Measurements from ENCODE around the gene STARD3. TPM values are rescaled to one million over a fixed set of nuclear protein-coding genes. Genes with fewer than 3 reads are reported as not detected.
A peak's percentile ranks its signal among the peaks of the same experiment; 100 is the strongest.

STARD3 gene
- total and polyA plus RNA-seq, 2 of the 13 experiments (the other 11 are each of a cell fraction or from before 2014, with no cell fraction given): 34.6 to 100 TPM

DNA sequence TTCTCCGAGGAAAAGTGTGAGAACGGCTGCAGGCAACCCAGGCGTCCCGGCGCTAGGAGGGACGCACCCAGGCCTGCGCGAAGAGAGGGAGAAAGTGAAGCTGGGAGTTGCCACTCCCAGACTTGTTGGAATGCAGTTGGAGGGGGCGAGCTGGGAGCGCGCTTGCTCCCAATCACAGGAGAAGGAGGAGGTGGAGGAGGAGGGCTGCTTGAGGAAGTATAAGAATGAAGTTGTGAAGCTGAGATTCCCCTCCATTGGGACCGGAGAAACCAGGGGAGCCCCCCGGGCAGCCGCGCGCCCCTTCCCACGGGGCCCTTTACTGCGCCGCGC, 62.8 kb downstream of the STARD3 start, which contains the start of gene ERBB2 (continued):
- TF ChIP-seq, protein P1, sequence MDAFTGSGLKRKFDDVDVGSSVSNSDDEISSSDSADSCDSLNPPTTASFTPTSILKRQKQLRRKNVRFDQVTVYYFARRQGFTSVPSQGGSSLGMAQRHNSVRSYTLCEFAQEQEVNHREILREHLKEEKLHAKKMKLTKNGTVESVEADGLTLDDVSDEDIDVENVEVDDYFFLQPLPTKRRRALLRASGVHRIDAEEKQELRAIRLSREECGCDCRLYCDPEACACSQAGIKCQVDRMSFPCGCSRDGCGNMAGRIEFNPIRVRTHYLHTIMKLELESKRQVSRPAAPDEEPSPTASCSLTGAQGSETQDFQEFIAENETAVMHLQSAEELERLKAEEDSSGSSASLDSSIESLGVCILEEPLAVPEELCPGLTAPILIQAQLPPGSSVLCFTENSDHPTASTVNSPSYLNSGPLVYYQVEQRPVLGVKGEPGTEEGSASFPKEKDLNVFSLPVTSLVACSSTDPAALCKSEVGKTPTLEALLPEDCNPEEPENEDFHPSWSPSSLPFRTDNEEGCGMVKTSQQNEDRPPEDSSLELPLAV (CRISPR knock-in tag; conservative IDR thresholded peaks at IDR 0.05; ENCODE audit: low read depth): no peak
- no peak for TF ChIP-seq ZFAT (CRISPR knock-in tag; conservative IDR thresholded peaks at IDR 0.05)
- TF ChIP-seq ZNF780A (CRISPR knock-in tag; IDR thresholded peaks at IDR 0.05): no peak
- no peak for TF ChIP-seq NONO (IDR thresholded peaks at IDR 0.05)
- TF ChIP-seq NONO (CRISPR knock-in tag; conservative IDR thresholded peaks at IDR 0.05): peak; percentile 22; the same call in 1 of the 2 replicates
- TF ChIP-seq, protein P2, sequence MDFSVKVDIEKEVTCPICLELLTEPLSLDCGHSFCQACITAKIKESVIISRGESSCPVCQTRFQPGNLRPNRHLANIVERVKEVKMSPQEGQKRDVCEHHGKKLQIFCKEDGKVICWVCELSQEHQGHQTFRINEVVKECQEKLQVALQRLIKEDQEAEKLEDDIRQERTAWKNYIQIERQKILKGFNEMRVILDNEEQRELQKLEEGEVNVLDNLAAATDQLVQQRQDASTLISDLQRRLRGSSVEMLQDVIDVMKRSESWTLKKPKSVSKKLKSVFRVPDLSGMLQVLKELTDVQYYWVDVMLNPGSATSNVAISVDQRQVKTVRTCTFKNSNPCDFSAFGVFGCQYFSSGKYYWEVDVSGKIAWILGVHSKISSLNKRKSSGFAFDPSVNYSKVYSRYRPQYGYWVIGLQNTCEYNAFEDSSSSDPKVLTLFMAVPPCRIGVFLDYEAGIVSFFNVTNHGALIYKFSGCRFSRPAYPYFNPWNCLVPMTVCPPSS (IDR thresholded peaks at IDR 0.05): no peak
- TF ChIP-seq, protein P3, sequence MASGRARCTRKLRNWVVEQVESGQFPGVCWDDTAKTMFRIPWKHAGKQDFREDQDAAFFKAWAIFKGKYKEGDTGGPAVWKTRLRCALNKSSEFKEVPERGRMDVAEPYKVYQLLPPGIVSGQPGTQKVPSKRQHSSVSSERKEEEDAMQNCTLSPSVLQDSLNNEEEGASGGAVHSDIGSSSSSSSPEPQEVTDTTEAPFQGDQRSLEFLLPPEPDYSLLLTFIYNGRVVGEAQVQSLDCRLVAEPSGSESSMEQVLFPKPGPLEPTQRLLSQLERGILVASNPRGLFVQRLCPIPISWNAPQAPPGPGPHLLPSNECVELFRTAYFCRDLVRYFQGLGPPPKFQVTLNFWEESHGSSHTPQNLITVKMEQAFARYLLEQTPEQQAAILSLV (CRISPR knock-in tag; IDR thresholded peaks at IDR 0.05; ENCODE audit: borderline replicate concordance): no peak
- TF ChIP-seq, protein P4, sequence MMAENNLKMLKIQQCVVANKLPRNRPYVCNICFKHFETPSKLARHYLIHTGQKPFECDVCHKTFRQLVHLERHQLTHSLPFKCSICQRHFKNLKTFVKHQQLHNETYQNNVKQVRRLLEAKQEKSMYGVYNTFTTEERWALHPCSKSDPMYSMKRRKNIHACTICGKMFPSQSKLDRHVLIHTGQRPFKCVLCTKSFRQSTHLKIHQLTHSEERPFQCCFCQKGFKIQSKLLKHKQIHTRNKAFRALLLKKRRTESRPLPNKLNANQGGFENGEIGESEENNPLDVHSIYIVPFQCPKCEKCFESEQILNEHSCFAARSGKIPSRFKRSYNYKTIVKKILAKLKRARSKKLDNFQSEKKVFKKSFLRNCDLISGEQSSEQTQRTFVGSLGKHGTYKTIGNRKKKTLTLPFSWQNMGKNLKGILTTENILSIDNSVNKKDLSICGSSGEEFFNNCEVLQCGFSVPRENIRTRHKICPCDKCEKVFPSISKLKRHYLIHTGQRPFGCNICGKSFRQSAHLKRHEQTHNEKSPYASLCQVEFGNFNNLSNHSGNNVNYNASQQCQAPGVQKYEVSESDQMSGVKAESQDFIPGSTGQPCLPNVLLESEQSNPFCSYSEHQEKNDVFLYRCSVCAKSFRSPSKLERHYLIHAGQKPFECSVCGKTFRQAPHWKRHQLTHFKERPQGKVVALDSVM (CRISPR knock-in tag; IDR thresholded peaks at IDR 0.05): no peak
- no peak for TF ChIP-seq KDM5A (IDR thresholded peaks at IDR 0.05; ENCODE audit: borderline replicate concordance, low read length)
- no peak for TF ChIP-seq HDAC6 (IDR thresholded peaks at IDR 0.05; ENCODE audit: low read depth, low read length)
- TF ChIP-seq ZNF251 (CRISPR knock-in tag; IDR thresholded peaks at IDR 0.05): no peak
- no peak for TF ChIP-seq ZNF143 (CRISPR knock-in tag; IDR thresholded peaks at IDR 0.05)
- no peak for TF ChIP-seq ZNF782 (CRISPR knock-in tag; IDR thresholded peaks at IDR 0.05; ENCODE audit: borderline replicate concordance)
- TF ChIP-seq ZNF616 (CRISPR knock-in tag; IDR thresholded peaks at IDR 0.05; ENCODE audit: low read depth): no peak
- TF ChIP-seq ZNF761 (CRISPR knock-in tag; conservative IDR thresholded peaks at IDR 0.05): 0 out of 2 replicates have a peak, but pooled peaks have one; percentile 33
- TF ChIP-seq ZNF256 (CRISPR knock-in tag; conservative IDR thresholded peaks at IDR 0.05): no peak
- no peak for TF ChIP-seq RAD21 (CRISPR knock-in tag; IDR thresholded peaks at IDR 0.05)
- TF ChIP-seq SP4 (CRISPR knock-in tag; IDR thresholded peaks at IDR 0.05): no peak
- TF ChIP-seq TAF1 (CRISPR knock-in tag; IDR thresholded peaks at IDR 0.05): peak; percentile 64
- TF ChIP-seq, protein P5, sequence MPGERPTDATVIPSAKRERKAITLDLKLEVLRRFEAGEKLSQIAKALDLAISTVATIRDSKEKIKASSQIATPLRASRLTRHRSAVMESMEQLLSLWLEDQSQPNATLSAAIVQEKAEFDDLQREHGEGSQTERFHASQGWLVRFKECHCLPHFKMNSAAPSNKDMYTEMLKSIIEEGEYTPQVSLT (CRISPR knock-in tag; IDR thresholded peaks at IDR 0.05; ENCODE audit: borderline replicate concordance, low read depth): no peak
- no peak for TF ChIP-seq SIX1 (CRISPR knock-in tag; IDR thresholded peaks at IDR 0.05; ENCODE audit: borderline replicate concordance)
- TF ChIP-seq ZNF850 (CRISPR knock-in tag; conservative IDR thresholded peaks at IDR 0.05): no peak
- TF ChIP-seq ARID2 (CRISPR knock-in tag; IDR thresholded peaks at IDR 0.05; ENCODE audit: borderline replicate concordance): no peak
- no peak for TF ChIP-seq ZIK1 (CRISPR knock-in tag; IDR thresholded peaks at IDR 0.05; ENCODE audit: borderline replicate concordance, low read depth)

Data from HepG2 (cell line).